ENCODE results near the gene LGALS7B.
"Not testable (repeated sequence)": the region's sequence is repeated elsewhere in the genome, so short reads cannot be mapped to it uniquely, and the experiment has no call there.

LGALS7B gene

GRCh38 chr19:38770228-38770948 lies 18.6 kb upstream of the LGALS7B start:
- not testable (repeated sequence) for DNase-seq (ENCODE audit: low read depth)

- DNase-seq (ENCODE audit: low read depth), result not testable (repeated sequence)
Measured at GRCh38 chr19:38770949-38771275, 18.1 kb upstream of the LGALS7B start.

- DNase-seq (ENCODE audit: low read depth), result not testable (repeated sequence)
Measured at GRCh38 chr19:38771569-38771968, 17.4 kb upstream of the LGALS7B start.

GRCh38 chr19:38773469-38774177 lies 15.4 kb upstream of the LGALS7B start, which contains the start of gene LGALS7:
Gene LGALS7, minus strand, starts transcription at chr19:38773517. Its CDS starts 25 bp downstream, at chr19:38773492.
- no peak for DNase-seq (ENCODE audit: low read depth)

GRCh38 chr19:38774181-38774950 lies 14.6 kb upstream of the LGALS7B start:
- DNase-seq (ENCODE audit: low read depth), result no peak

GRCh38 chr19:38778733-38779132 lies 10.3 kb upstream of the LGALS7B start:
- DNase-seq (ENCODE audit: low read depth), result no peak

- no peak for DNase-seq (ENCODE audit: low read depth)
Measured at GRCh38 chr19:38780443-38780842, 8.6 kb upstream of the LGALS7B start.

- DNase-seq (ENCODE audit: low read depth), result no peak
Measured at GRCh38 chr19:38781058-38781457, 7.9 kb upstream of the LGALS7B start.

GRCh38 chr19:38782212-38782611 lies 6.8 kb upstream of the LGALS7B start:
- not testable (repeated sequence) for DNase-seq (ENCODE audit: low read depth)

- peak; percentile 9 for DNase-seq (ENCODE audit: low read depth)
Measured at GRCh38 chr19:38784224-38784623, 4.8 kb upstream of the LGALS7B start.

GRCh38 chr19:38785187-38785699 lies 3.8 kb upstream of the LGALS7B start:
- DNase-seq (ENCODE audit: low read depth), result no peak

- DNase-seq (ENCODE audit: low read depth), result not testable (repeated sequence)
Measured at GRCh38 chr19:38786061-38786460, 2.9 kb upstream of the LGALS7B start.

GRCh38 chr19:38786572-38787265 lies 2.3 kb upstream of the LGALS7B start:
- no peak for DNase-seq (ENCODE audit: low read depth)

GRCh38 chr19:38790507-38791403 lies 1.8 kb downstream of the LGALS7B start:
- DNase-seq (ENCODE audit: low read depth), result not testable (repeated sequence)

- DNase-seq (ENCODE audit: low read depth), result not testable (repeated sequence)
Measured at GRCh38 chr19:38791451-38792064, 2.6 kb downstream of the LGALS7B start.

- no peak for DNase-seq (ENCODE audit: low read depth)
Measured at GRCh38 chr19:38792250-38793111, 3.5 kb downstream of the LGALS7B start.

GRCh38 chr19:38793177-38793576 lies 4.2 kb downstream of the LGALS7B start:
- DNase-seq (ENCODE audit: low read depth), result peak; percentile 20

- DNase-seq (ENCODE audit: low read depth), result no peak
Measured at GRCh38 chr19:38793671-38794070, 4.7 kb downstream of the LGALS7B start.

GRCh38 chr19:38795549-38795948 lies 6.5 kb downstream of the LGALS7B start:
- DNase-seq (ENCODE audit: low read depth), result no peak
